Natural killer cell (primary cell): ENCODE results near the gene ZFYVE9. TPM values are rescaled to one million over a fixed set of nuclear protein-coding genes. Genes with fewer than 3 reads are reported as not detected.

Source experiments
- ATAC-seq, 3 donors: fragments of 150-1000 bp in 2 of 3; fragments of 200-7000 bp in 1 of 3; cut with Tn5 transposase; 1 replicate in 1 of 3; 2 replicates in 2 of 3; pipeline ENCODE4 v1.10.0; 2021; ENCODE audit warnings: mild to moderate bottlenecking in 2 of 3, moderate library complexity in 2 of 3
- DNase-seq, 2 donors: peaks; one replicate each; pipeline versions ENCODE4 v3.0.0 to v3.0.0-alpha.2; 2013 to 2021; ENCODE audit warnings: mixed read lengths in 1 of 2
- H3K27ac ChIP-seq: one replicate; pipeline ENCODE4 v1.5.1; 2013; ENCODE audit warnings: mild to moderate bottlenecking, low read length
- H3K27me3 ChIP-seq: one replicate; pipeline ENCODE4 v1.6.1; 2013; ENCODE audit warnings: low read length; ENCODE audit not compliant: control insufficient read depth, insufficient read depth
- H3K36me3 ChIP-seq: one replicate; pipeline ENCODE4 v1.6.1; 2013; ENCODE audit warnings: low read length; ENCODE audit not compliant: control insufficient read depth, insufficient read depth
- H3K4me1 ChIP-seq: one replicate; pipeline ENCODE4 v1.6.1; 2013; ENCODE audit warnings: low read length; ENCODE audit not compliant: control insufficient read depth, insufficient read depth
- H3K4me3 ChIP-seq: one replicate; pipeline ENCODE4 v1.5.1; 2013; ENCODE audit warnings: low read length
- H3K9me3 ChIP-seq: one replicate; pipeline ENCODE4 v1.6.1; 2013; ENCODE audit warnings: low read length; ENCODE audit not compliant: control insufficient read depth, insufficient read depth
- H3K27ac Mint-ChIP-seq, 2 donors: one replicate each; pipeline ENCODE4 v1.8.0; 2022; ENCODE audit warnings: mild to moderate bottlenecking in 2 of 2, mixed read lengths in 2 of 2, moderate library complexity in 1 of 2
- H3K27me3 Mint-ChIP-seq, 2 donors: one replicate each; pipeline ENCODE4 v1.8.0; 2022; ENCODE audit warnings: low read depth in 2 of 2, mixed read lengths in 2 of 2
- H3K36me3 Mint-ChIP-seq: one replicate; pipeline ENCODE4 v1.8.0; 2022; ENCODE audit warnings: mixed read lengths
- H3K4me1 Mint-ChIP-seq, 2 donors: one replicate each; pipeline ENCODE4 v1.8.0; 2022; ENCODE audit warnings: mixed read lengths in 2 of 2
- H3K4me3 Mint-ChIP-seq: one replicate; pipeline ENCODE4 v1.8.0; 2022; ENCODE audit warnings: mild to moderate bottlenecking, moderate library complexity, mixed read lengths
- H3K9me3 Mint-ChIP-seq, 2 donors: one replicate each; pipeline ENCODE4 v1.8.0; 2022; ENCODE audit warnings: mixed read lengths in 2 of 2
- WGBS: methylation state at CpG from one replicate; pipeline ENCODE4 v1.1.7; 2013; ENCODE audit warnings: missing lambda C conversion rate; ENCODE audit not compliant: insufficient coverage; 5-methylcytosine and 5-hydroxymethylcytosine counted together
- intact Hi-C: fragments of 100-400 bp; cut with micrococcal nuclease; formaldehyde crosslinking; loops from one replicate; pipeline ENCODE4 v1.14.2; 2022
- total RNA-seq, 4 donors: library from RNA; stranded (reverse); fragments of 120-200 nt in 1 of 4; gene quantifications; one replicate each; pipeline versions ENCODE4 v1.2.3 to v1.2.4, GENCODE V29; 2013 to 2022
- TF ChIP-seq, protein P1 (sequence below): fragments of 200-600 bp; IDR thresholded peaks from one replicate; pipeline ENCODE4 v1.8.0; 2022; ENCODE audit warnings: antibody characterized with exemption

The ZFYVE9 gene
- total RNA-seq, 3 donors from 2014 or later (not counting 1 experiment from before 2014, with no cell fraction given) = 1.1 to 2.3 (median 1.8) TPM

DNA sequence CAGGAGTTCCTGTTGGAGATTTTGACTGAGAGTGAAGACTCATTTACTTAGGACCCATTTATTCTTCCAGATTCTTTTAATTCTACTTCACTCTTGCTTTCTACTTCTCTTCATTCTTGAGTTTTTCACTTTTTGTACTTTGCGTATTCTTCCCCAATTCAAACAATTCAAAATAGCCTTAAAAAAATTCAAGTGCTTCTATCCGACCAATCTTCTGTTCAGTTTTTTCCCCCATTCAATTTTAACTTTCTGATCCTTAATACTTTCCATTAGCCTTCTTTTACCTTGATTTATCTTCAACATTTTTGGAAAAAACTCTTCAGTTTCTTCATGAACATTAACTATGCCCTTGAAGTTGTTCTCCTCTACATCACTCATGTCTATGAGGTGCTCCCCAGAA is 21.1 kb downstream of the ZFYVE9 start:
- Histone ChIP-seq H3K36me3 (no peaks in the 10 kb centered on the region), H3K27ac (no peak overlapping the region), H3K4me1 (no peaks in the 10 kb centered on the region), H3K4me3 (no peak overlapping the region), H3K27me3 (peaks cover 2% of the 10 kb centered on the region), H3K9me3 (no peaks in the 10 kb centered on the region)
- peaks cover 2 to 13% of the 10 kb centered on the region in 2 donors for H3K27me3 Mint-ChIP-seq
- DNase-seq (no peak), ATAC-seq (no peak)
- WGBS = 87% methylated on average over 2 of the region's 2 CpGs
- no peaks in the 10 kb centered on the region for H3K4me1 Mint-ChIP-seq
- H3K9me3 Mint-ChIP-seq = no peaks in the 10 kb centered on the region
- no peak overlapping the region for H3K27ac Mint-ChIP-seq
- intact Hi-C loops = no loop called here
- TF ChIP-seq, protein P1, sequence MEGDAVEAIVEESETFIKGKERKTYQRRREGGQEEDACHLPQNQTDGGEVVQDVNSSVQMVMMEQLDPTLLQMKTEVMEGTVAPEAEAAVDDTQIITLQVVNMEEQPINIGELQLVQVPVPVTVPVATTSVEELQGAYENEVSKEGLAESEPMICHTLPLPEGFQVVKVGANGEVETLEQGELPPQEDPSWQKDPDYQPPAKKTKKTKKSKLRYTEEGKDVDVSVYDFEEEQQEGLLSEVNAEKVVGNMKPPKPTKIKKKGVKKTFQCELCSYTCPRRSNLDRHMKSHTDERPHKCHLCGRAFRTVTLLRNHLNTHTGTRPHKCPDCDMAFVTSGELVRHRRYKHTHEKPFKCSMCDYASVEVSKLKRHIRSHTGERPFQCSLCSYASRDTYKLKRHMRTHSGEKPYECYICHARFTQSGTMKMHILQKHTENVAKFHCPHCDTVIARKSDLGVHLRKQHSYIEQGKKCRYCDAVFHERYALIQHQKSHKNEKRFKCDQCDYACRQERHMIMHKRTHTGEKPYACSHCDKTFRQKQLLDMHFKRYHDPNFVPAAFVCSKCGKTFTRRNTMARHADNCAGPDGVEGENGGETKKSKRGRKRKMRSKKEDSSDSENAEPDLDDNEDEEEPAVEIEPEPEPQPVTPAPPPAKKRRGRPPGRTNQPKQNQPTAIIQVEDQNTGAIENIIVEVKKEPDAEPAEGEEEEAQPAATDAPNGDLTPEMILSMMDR = no peak
- H3K36me3 Mint-ChIP-seq = no peaks in the 10 kb centered on the region
- H3K4me3 Mint-ChIP-seq = no peak overlapping the region

DNA sequence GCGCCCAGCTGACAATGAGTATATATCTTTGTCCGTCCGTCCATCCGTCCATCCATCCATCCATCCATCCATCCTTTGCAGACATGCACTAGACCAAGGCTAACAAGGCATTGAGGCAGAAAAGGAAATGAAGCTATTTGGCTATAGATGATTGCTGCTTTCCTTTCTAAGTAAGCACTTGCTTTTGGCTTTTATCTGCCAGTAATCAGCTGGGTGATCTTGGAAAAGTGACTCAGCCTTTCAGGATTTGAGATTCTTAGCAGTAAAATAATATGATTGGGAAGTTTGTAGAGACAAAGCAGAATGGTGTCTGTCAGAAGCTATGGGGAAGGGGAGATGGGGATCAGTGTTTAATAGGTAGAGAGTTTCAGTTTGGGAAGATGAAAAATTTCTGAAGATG is 22.7 kb downstream of the ZFYVE9 start:
- Histone ChIP-seq H3K36me3 (no peaks in the 10 kb centered on the region), H3K4me3 (no peak overlapping the region), H3K27ac (no peak overlapping the region), H3K9me3 (no peaks in the 10 kb centered on the region), H3K27me3 (peaks cover 2% of the 10 kb centered on the region), H3K4me1 (no peaks in the 10 kb centered on the region)
- TF ChIP-seq, protein P1 = no peak
- no peak for DNase-seq
- 93% methylated on average over 3 of the region's 4 CpGs for WGBS
- Mint-ChIP-seq H3K27me3 (peaks cover 4 to 21% of the 10 kb centered on the region in 2 donors), H3K4me1 (no peaks in the 10 kb centered on the region), H3K36me3 (no peaks in the 10 kb centered on the region), H3K4me3 (no peak overlapping the region), H3K27ac (no peak overlapping the region), H3K9me3 (no peaks in the 10 kb centered on the region)
- intact Hi-C loops = no loop called here
- no peak for ATAC-seq

DNA sequence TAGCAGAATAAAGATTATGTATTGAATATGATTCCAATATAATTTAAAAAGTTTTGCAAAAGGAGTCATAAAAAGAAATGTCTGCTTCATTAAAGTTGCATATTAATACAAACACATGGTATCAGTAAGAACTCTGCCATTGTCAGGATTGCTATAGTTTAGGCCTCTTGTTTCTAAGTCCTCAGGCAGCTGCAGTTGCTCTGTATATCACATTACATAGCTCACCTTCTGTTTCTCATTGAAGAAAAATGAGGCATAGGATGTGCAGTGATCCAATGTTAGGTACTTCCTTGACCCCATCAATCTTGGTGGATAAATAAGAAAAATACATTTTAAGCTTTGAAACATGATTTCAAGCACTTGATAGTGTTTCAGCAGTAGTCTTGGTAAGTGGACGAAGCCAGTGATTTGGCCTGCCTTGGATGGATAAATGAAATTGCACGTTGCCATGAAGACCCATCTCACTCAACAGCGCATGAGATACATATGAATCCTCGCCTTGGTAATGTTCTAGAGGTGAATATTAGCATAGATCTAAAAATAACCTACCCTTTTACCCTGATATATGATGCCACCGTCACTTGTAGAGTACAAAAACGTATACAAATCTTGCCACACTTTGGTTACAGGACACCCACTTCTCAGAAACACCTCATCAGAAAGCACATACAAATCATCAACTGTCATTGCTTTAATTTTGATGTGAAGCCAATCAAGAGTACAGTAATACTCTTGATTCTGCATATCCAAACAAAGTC is 25.3 kb downstream of the ZFYVE9 start:
- no peak overlapping the region for H3K4me3 ChIP-seq
- DNase-seq (no peak), ATAC-seq (no peak)
- TF ChIP-seq, protein P1 = no peak
- Mint-ChIP-seq H3K9me3 (peaks cover 0 to 4% of the 10 kb centered on the region in 2 donors), H3K4me1 (no peaks in the 10 kb centered on the region), H3K4me3 (no peak overlapping the region), H3K36me3 (peaks cover 7% of the 10 kb centered on the region), H3K27ac (no peak overlapping the region), H3K27me3 (peaks cover 10 to 29% of the 10 kb centered on the region in 2 donors)
- WGBS = 88% methylated on average over 3 of the region's 6 CpGs
- no peak overlapping the region for H3K27ac ChIP-seq
- intact Hi-C loops = no loop called here
- H3K36me3 ChIP-seq = no peaks in the 10 kb centered on the region
- H3K9me3 ChIP-seq = no peaks in the 10 kb centered on the region
- H3K4me1 ChIP-seq = no peaks in the 10 kb centered on the region
- peaks cover 2% of the 10 kb centered on the region for H3K27me3 ChIP-seq
